Parathyroid adenoma (tissue), 2 donors: ENCODE data around the gene HSPA12A.

ENCODE experiments used
- H2AFZ ChIP-seq: fragments of 300-600 bp; sonication (generic); one replicate; pipeline ENCODE4 v1.7.0; 2017; ENCODE audit warnings: antibody characterized with exemption, mild to moderate bottlenecking
- H3K27ac ChIP-seq: fragments of 300-600 bp; sonication (generic); one replicate; pipeline ENCODE4 v1.7.0; 2017
- H3K27me3 ChIP-seq: fragments of 300-600 bp; sonication (generic); one replicate; pipeline ENCODE4 v1.7.0; 2017; ENCODE audit warnings: low read length; ENCODE audit not compliant: control insufficient read depth, insufficient read depth
- H3K36me3 ChIP-seq: fragments of 300-600 bp; sonication (generic); one replicate; pipeline ENCODE4 v1.7.0; 2017; ENCODE audit warnings: low read length; ENCODE audit not compliant: control insufficient read depth, insufficient read depth
- H3K4me1 ChIP-seq: fragments of 300-600 bp; sonication (generic); one replicate; pipeline ENCODE4 v1.7.0; 2017; ENCODE audit warnings: control low read depth
- H3K4me2 ChIP-seq: fragments of 300-600 bp; sonication (generic); one replicate; pipeline ENCODE4 v1.7.0; 2017; ENCODE audit warnings: low read length
- H3K4me3 ChIP-seq: fragments of 300-600 bp; sonication (generic); one replicate; pipeline ENCODE4 v1.7.0; 2017; ENCODE audit warnings: low read depth, low read length
- H3K79me2 ChIP-seq: fragments of 300-600 bp; sonication (generic); one replicate; pipeline ENCODE4 v1.7.0; 2017; ENCODE audit warnings: control low read depth
- H3K9ac ChIP-seq: fragments of 300-600 bp; sonication (generic); one replicate; pipeline ENCODE4 v1.7.0; 2017; ENCODE audit warnings: mild to moderate bottlenecking
- H3K9me3 ChIP-seq: fragments of 300-600 bp; sonication (generic); one replicate; pipeline ENCODE4 v1.7.0; 2017; ENCODE audit warnings: low read length; ENCODE audit not compliant: control insufficient read depth
- CTCF ChIP-seq: fragments of 300-600 bp; sonication (generic); IDR thresholded peaks from one replicate; pipeline ENCODE4 v1.7.0; 2017; ENCODE audit warnings: antibody characterized with exemption, mild to moderate bottlenecking
- donor health status: primary hyperparathyroidism.

HSPA12A gene

DNA sequence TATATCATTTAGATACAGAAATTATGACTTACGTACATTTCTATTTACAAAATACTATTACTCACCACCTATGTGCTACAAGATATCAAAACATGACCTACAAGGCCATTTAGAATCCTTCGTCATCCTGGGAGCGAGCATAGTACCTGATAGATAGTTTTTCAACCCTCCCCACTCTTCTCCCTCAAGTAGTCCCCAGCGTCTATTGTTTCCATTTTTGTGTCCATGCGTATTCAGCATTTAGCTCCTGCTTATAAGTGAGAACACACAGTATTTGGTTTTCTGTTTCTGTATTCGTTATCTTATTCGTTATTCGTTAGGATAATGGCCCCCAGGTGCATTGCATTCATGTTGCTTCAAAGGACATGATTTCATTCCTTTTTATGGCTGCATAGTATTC, 93.5 kb downstream of the HSPA12A start:
- Histone ChIP-seq H3K27ac (no peak overlapping the region), H2AFZ (no peak overlapping the region), H3K4me3 (no peak overlapping the region), H3K79me2 (no peaks in the 10 kb centered on the region), H3K27me3 (no peaks in the 10 kb centered on the region), H3K36me3 (no peaks in the 10 kb centered on the region), H3K4me2 (no peak overlapping the region), H3K9me3 (no peaks in the 10 kb centered on the region), H3K4me1 (no peaks in the 10 kb centered on the region), H3K9ac (no peak overlapping the region)
- no peak for TF ChIP-seq CTCF

- Histone ChIP-seq H3K27me3 (no peaks in the 10 kb centered on the region), H3K4me1 (no peaks in the 10 kb centered on the region), H3K9me3 (no peaks in the 10 kb centered on the region), H3K4me3 (no peak overlapping the region), H3K36me3 (no peaks in the 10 kb centered on the region), H3K27ac (no peak overlapping the region), H3K79me2 (no peaks in the 10 kb centered on the region), H2AFZ (no peak overlapping the region), H3K4me2 (no peak overlapping the region), H3K9ac (no peak overlapping the region)
- no peak for TF ChIP-seq CTCF
Observed at GRCh38 chr10:116646502-116646901, 95.9 kb downstream of the HSPA12A start.

- H3K4me2 ChIP-seq, result no peak overlapping the region
- no peaks in the 10 kb centered on the region for H3K4me1 ChIP-seq
- no peaks in the 10 kb centered on the region for H3K79me2 ChIP-seq
Observed at GRCh38 chr10:116637830-116638229, 104.5 kb downstream of the HSPA12A start.

DNA sequence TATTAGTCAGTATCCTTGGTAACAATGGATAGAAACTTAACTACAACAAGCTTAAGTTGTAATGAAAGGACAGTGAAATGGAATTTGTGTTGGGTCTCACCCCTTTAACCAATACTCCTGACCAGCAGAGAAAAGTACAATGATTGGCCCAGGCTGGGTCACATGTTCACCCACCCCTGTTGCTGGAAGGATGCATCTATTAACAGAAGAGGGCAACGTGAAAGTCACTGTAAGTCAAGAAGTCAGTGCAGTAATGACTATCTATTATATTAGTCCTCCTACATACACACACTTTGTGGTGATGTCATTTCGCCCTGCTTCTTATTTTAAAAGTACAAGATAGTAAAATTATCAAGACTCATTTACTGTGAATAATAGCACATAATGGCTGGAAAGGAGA, 105.4 kb downstream of the HSPA12A start:
- Histone ChIP-seq H3K4me2 (no peak overlapping the region), H3K27me3 (no peaks in the 10 kb centered on the region), H3K79me2 (no peaks in the 10 kb centered on the region), H3K4me1 (no peaks in the 10 kb centered on the region), H2AFZ (no peak overlapping the region), H3K9ac (no peak overlapping the region), H3K4me3 (no peak overlapping the region), H3K36me3 (no peaks in the 10 kb centered on the region), H3K27ac (no peak overlapping the region), H3K9me3 (no peaks in the 10 kb centered on the region)
- TF ChIP-seq CTCF, result no peak

More at GRCh38 chr10:116637830-116638229, 104.5 kb downstream of the HSPA12A start:
- no peak overlapping the region for H3K4me3 ChIP-seq
- H3K9me3 ChIP-seq, result no peaks in the 10 kb centered on the region
- no peaks in the 10 kb centered on the region for H3K36me3 ChIP-seq
- no peak for TF ChIP-seq CTCF
- H3K27me3 ChIP-seq, result no peaks in the 10 kb centered on the region
- no peak overlapping the region for H3K9ac ChIP-seq
- no peak overlapping the region for H2AFZ ChIP-seq
- H3K27ac ChIP-seq, result no peak overlapping the region

DNA sequence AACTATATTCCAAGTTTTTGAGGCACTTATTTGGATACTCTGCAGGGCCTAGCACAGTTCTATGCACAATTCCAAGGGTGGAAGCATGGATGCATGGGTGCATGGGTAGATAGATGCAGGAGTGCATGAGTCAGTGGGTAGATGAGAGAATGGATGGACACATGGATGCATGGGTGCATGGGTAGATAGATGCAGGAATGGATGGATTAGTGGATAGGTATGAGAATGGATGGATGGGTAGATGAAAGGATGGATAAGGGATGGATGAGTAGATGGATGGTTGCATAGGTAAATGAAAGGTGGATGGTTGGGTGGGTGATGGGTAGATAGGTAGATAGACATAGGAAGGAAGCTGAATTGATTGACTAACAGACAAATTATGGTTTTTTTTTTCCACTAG, 106.0 kb downstream of the HSPA12A start:
- Histone ChIP-seq H2AFZ (no peak overlapping the region), H3K9me3 (no peaks in the 10 kb centered on the region), H3K4me2 (no peak overlapping the region), H3K79me2 (no peaks in the 10 kb centered on the region), H3K27me3 (no peaks in the 10 kb centered on the region), H3K4me3 (no peak overlapping the region), H3K36me3 (no peaks in the 10 kb centered on the region), H3K9ac (no peak overlapping the region), H3K27ac (no peak overlapping the region), H3K4me1 (no peaks in the 10 kb centered on the region)
- no peak for TF ChIP-seq CTCF
